Natural killer cell treated with Interleukin-12 subunit alpha and Interleukin-12 subunit beta and Interleukin-15 and Interleukin-18, amount 100 ng/mL, for 72 hours (primary cell): ENCODE results near the gene OSCAR. TPM values are rescaled to one million over a fixed set of nuclear protein-coding genes. Genes with fewer than 3 reads are reported as not detected.

ENCODE experiments used
- ATAC-seq, 2 donors: fragments of 150-1000 bp; cut with Tn5 transposase in 1 of 2; sonication (Bioruptor Pico), chemical (Tn5 transposase) in 1 of 2; 2 replicates each; pipeline ENCODE4 v1.10.0; 2021
- DNase-seq: peaks from one replicate; pipeline ENCODE4 v3.0.0; 2022; ENCODE audit warnings: low spot score
- H3K27ac Mint-ChIP-seq, 2 donors: 1 replicate in 1 of 2; 2 replicates in 1 of 2; pipeline ENCODE4 v1.8.0; 2022; ENCODE audit warnings: mixed read lengths in 2 of 2, mild to moderate bottlenecking in 1 of 2, moderate library complexity in 1 of 2
- H3K27me3 Mint-ChIP-seq, 2 donors: 1 replicate in 1 of 2; 2 replicates in 1 of 2; pipeline ENCODE4 v1.8.0; 2022; ENCODE audit warnings: mixed read lengths in 2 of 2
- H3K36me3 Mint-ChIP-seq: one replicate; pipeline ENCODE4 v1.8.0; 2022; ENCODE audit warnings: mixed read lengths
- H3K4me1 Mint-ChIP-seq, 2 donors: 1 replicate in 1 of 2; 2 replicates in 1 of 2; pipeline ENCODE4 v1.8.0; 2022; ENCODE audit warnings: low read depth in 2 of 2, mixed read lengths in 2 of 2, mild to moderate bottlenecking in 1 of 2
- H3K4me3 Mint-ChIP-seq: one replicate; pipeline ENCODE4 v1.8.0; 2022; ENCODE audit warnings: mixed read lengths
- H3K9me3 Mint-ChIP-seq: 2 replicates; pipeline ENCODE4 v1.8.0; 2022; ENCODE audit warnings: mixed read lengths
- total RNA-seq, 2 donors: library from RNA; stranded (reverse); gene quantifications; one replicate each; pipeline ENCODE4 v1.2.3, GENCODE V29; 2022

OSCAR gene
- 1 to 10 TPM in 1 of 2 donors, under 1 TPM in 1; 0.86 to 1.1 TPM for total RNA-seq

GRCh38 chr19:54100561-54100960 lies at the start of gene OSCAR:
Gene OSCAR, minus strand, starts transcription at chr19:54100803. Its CDS starts 11 bp downstream, at chr19:54100792.
- peaks cover 24 to 32% of the 10 kb centered on the region in 2 donors for H3K4me1 Mint-ChIP-seq

DNA sequence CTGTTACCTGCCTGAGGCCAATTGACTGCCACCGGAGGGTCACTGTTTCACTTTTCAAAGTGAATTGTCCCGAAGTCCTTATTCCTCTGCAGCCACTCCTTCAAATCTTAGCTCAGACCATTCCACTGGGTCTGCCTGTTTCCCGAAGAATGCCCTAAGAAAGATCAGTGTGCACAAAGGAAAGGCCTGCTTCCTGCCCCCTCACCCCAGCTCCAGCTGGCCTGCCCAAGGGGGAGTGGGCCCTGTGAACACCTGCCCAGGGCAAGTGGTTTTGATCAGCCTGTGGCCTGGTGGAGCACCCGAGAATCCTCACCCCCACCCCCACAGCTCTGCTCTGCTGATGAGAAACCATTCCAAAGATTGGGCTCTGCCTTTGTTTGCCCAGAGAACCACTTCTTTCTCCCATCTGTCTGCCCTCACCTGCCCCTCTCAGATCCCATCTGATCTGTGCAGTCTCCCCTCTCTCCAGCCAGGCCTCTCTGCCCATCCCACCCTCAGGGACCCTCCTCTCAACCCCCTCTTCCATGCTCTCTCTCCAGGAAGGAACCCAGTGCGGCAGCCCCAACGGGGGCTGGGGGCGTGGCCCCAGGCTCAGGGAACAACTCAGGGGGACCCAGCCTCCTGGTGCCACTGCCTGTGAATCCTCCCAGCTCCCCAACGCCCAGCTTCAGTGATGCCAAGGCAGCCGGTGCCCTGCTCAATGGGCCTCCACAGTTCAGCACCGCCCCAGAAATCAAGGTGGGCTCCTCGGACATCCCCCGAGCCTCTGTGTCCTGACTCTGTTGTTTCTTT lies 48.6 kb upstream of the OSCAR start:
- no peak for ATAC-seq
- H3K4me1 Mint-ChIP-seq = peaks cover 6 to 32% of the 10 kb centered on the region in 2 donors
- no peak overlapping the region for H3K27ac Mint-ChIP-seq

More at GRCh38 chr19:54100561-54100960, at the start of gene OSCAR:
- H3K36me3 Mint-ChIP-seq = no peaks in the 10 kb centered on the region
- H3K4me3 Mint-ChIP-seq = peak within 1 kb of the TSS; percentile 65
- no peak for ATAC-seq
- H3K27me3 Mint-ChIP-seq = peaks cover 0 to 3% of the 10 kb centered on the region in 2 donors
- no peak for DNase-seq
- H3K9me3 Mint-ChIP-seq = no peaks in the 10 kb centered on the region
- peak within 1 kb of the TSS; percentile 17 to 63 for H3K27ac Mint-ChIP-seq

GRCh38 chr19:54148158-54148557 lies 47.6 kb upstream of the OSCAR start:
- Mint-ChIP-seq H3K27me3 (no peaks in the 10 kb centered on the region), H3K4me1 (peaks cover 5 to 33% of the 10 kb centered on the region in 2 donors), H3K9me3 (no peaks in the 10 kb centered on the region), H3K4me3 (no peak overlapping the region), H3K27ac (no peak overlapping the region), H3K36me3 (peaks cover 22% of the 10 kb centered on the region)
- DNase-seq = no peak
- no peak for ATAC-seq

More for the DNA sequence above, 48.6 kb upstream of the OSCAR start:
- Mint-ChIP-seq H3K27me3 (no peaks in the 10 kb centered on the region), H3K9me3 (no peaks in the 10 kb centered on the region), H3K36me3 (peaks cover 13% of the 10 kb centered on the region), H3K4me3 (no peak overlapping the region)
- DNase-seq = no peak

DNA sequence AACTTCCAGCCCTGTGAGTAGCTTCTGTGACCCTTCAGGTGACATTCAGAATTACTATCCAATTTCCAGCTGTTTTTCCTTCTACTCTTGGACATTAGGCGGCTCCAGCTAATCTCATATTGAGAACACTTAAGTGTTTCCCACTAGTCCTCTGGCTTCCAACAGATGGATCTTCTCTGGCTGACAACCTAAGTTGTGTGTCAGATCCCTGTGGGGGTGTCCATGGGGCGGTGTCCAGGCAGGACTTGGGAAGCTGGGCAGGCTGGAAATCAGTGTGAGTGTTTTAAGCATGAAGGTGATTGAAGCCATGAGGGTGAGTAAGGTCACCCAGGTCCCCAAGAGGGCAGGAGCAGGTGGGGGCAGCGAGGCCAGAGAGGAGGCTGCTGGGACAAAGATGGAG lies 47.1 kb upstream of the OSCAR start:
- Mint-ChIP-seq H3K4me3 (no peak overlapping the region), H3K27ac (no peak overlapping the region), H3K4me1 (peaks cover 5 to 37% of the 10 kb centered on the region in 2 donors), H3K27me3 (no peaks in the 10 kb centered on the region), H3K36me3 (peaks cover 22% of the 10 kb centered on the region), H3K9me3 (no peaks in the 10 kb centered on the region)
- DNase-seq (no peak), ATAC-seq (no peak)

GRCh38 chr19:54145541-54146158 lies 45.0 kb upstream of the OSCAR start:
- H3K36me3 Mint-ChIP-seq = peaks cover 22% of the 10 kb centered on the region
- H3K27ac Mint-ChIP-seq = no peak overlapping the region
- no peak overlapping the region for H3K4me3 Mint-ChIP-seq
- ATAC-seq = no peak
- no peaks in the 10 kb centered on the region for H3K27me3 Mint-ChIP-seq
- no peaks in the 10 kb centered on the region for H3K9me3 Mint-ChIP-seq
- H3K4me1 Mint-ChIP-seq = peaks cover 19 to 49% of the 10 kb centered on the region in 2 donors
- no peak for DNase-seq

- Mint-ChIP-seq H3K27me3 (no peaks in the 10 kb centered on the region), H3K27ac (no peak overlapping the region), H3K4me3 (no peak overlapping the region), H3K9me3 (no peaks in the 10 kb centered on the region), H3K4me1 (peaks cover 33 to 59% of the 10 kb centered on the region in 2 donors), H3K36me3 (peaks cover 16% of the 10 kb centered on the region)
- ATAC-seq (no peak), DNase-seq (no peak)
These were observed 41.7 kb upstream of the OSCAR start for GRCh38 chr19:54142166-54142780.

GRCh38 chr19:54141356-54141755 lies 40.8 kb upstream of the OSCAR start:
- ATAC-seq (no peak), DNase-seq (no peak)
- no peak overlapping the region for H3K4me3 Mint-ChIP-seq
- H3K4me1 Mint-ChIP-seq = peaks cover 40 to 60% of the 10 kb centered on the region in 2 donors
- H3K27me3 Mint-ChIP-seq = no peaks in the 10 kb centered on the region
- no peaks in the 10 kb centered on the region for H3K9me3 Mint-ChIP-seq
- H3K36me3 Mint-ChIP-seq = peaks cover 16% of the 10 kb centered on the region
- no peak overlapping the region for H3K27ac Mint-ChIP-seq

DNA sequence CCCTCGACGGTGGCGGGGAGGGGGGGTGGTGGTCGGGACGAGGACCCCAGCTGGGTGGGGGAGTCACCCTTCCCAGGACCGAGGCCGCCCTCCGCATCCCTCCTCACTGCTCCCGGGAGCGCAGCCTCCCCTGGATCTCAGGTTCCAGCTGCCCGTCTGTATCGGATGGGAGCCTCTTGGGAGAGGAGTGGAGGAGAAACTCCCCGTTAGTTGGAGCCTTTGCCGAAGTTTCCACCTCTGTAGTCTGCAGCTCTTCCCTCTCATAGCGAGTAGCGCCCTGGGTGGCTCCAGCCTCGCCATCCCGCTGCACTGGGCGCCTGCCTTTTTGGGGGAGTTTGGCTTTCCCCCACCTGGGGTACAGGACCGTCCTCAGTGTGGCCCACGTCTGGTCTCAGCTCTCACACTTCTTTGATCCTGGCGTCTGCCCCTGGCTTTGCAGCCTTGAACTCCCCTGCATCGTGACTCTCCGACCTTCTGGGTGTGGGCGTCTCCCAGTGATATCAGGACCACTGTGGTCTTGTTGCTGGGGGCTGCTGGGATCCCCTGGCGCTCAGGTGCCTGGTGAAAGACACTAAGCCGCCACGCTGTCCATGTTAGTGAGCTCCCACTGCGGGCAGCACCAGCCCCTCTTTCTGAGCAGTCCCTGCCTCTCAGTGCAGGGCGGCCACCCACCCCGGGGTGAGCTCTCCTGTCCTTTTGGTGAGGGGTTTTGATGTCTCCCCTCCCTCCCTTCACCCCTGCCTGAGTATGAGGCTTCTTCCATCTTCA lies 38.1 kb upstream of the OSCAR start:
- Mint-ChIP-seq H3K36me3 (peaks cover 4% of the 10 kb centered on the region), H3K27ac (peak overlapping the region; percentile 93 to 94), H3K4me3 (peak overlapping the region; percentile 94), H3K27me3 (no peaks in the 10 kb centered on the region), H3K9me3 (no peaks in the 10 kb centered on the region), H3K4me1 (peaks cover 51 to 58% of the 10 kb centered on the region in 2 donors)
- DNase-seq (no peak), ATAC-seq (no peak)

DNA sequence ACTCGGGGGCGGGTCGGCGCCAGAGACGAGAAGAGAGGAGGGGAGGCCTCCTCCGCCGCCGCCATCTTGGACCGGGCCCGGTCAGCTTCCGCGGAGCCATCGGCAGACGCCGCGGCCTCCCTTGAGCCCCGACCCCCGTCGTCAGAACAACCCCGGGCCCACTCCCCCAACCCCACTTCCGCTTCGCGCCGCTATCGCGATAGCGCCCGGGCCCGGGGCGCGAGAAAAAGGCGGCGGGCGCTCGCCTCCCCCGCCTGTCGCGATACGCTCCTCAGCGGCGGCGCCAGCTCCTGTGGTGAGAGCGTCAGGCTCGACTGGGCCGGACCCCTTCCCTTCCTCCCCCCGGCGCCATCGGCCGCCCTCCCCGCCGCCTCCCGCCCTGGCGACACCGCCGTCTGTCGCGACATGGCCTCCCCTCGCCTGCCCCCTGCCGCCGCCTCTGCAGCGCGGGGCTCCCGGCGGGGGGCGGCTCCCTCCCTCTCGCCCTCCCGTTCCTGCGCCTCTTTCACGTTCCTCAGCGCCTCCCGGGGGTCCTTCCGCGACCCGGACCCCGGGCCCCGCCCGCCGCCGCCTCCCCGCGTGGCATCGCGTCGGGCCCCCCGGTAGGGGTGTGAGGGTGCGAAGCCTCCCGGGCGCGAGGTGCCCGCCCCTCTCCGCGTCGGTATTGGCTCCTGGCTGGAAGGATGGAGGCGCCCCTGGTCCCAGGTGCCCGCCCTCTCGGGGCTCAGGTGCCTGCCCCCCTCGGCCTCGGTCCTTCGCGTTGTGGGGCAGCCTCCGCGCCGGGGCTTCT lies 37.3 kb upstream of the OSCAR start, which contains the start of gene CNOT3:
CNOT3 (plus strand) TSS at position 64 of the 790 bp plus-strand sequence. CDS start 5,217 bp downstream, outside the sequence.
- Mint-ChIP-seq H3K27me3 (no peaks in the 10 kb centered on the region), H3K4me1 (peaks cover 51 to 52% of the 10 kb centered on the region in 2 donors), H3K27ac (peak within 1 kb of the TSS; percentile 93 to 94), H3K4me3 (peak within 1 kb of the TSS; percentile 95), H3K36me3 (no peaks in the 10 kb centered on the region), H3K9me3 (no peaks in the 10 kb centered on the region)
- ATAC-seq = no peak
- DNase-seq = no peak

- ATAC-seq (peak; percentile 91 to 93), DNase-seq (peak; percentile 100)
- H3K27me3 Mint-ChIP-seq = no peaks in the 10 kb centered on the region
- no peaks in the 10 kb centered on the region for H3K36me3 Mint-ChIP-seq
- peak overlapping the region; percentile 95 for H3K4me3 Mint-ChIP-seq
- H3K9me3 Mint-ChIP-seq = no peaks in the 10 kb centered on the region
- H3K4me1 Mint-ChIP-seq = peaks cover 46 to 49% of the 10 kb centered on the region in 2 donors
- H3K27ac Mint-ChIP-seq = peak overlapping the region; percentile 77 to 78
These were observed 36.5 kb upstream of the OSCAR start for GRCh38 chr19:54136864-54137698.

- ATAC-seq (no peak), DNase-seq (no peak)
- H3K27ac Mint-ChIP-seq = peak overlapping the region; percentile 77 to 78
- H3K36me3 Mint-ChIP-seq = no peaks in the 10 kb centered on the region
- no peaks in the 10 kb centered on the region for H3K9me3 Mint-ChIP-seq
- no peaks in the 10 kb centered on the region for H3K27me3 Mint-ChIP-seq
- peaks cover 38 to 41% of the 10 kb centered on the region in 2 donors for H3K4me1 Mint-ChIP-seq
- H3K4me3 Mint-ChIP-seq = peak overlapping the region; percentile 95
These were observed 35.7 kb upstream of the OSCAR start for GRCh38 chr19:54136086-54136863.
